Measurements from ENCODE around the gene MANF.
"Not testable (repeated sequence)": the region's sequence is repeated elsewhere in the genome, so short reads cannot be mapped to it uniquely, and the experiment has no call there.

MANF gene

GRCh38 chr3:51360806-51361205 lies 24.3 kb upstream of the MANF start:
- intact Hi-C loops (cut with DNase I; ENCODE audit: low total_unique reads): no loop called here

DNA sequence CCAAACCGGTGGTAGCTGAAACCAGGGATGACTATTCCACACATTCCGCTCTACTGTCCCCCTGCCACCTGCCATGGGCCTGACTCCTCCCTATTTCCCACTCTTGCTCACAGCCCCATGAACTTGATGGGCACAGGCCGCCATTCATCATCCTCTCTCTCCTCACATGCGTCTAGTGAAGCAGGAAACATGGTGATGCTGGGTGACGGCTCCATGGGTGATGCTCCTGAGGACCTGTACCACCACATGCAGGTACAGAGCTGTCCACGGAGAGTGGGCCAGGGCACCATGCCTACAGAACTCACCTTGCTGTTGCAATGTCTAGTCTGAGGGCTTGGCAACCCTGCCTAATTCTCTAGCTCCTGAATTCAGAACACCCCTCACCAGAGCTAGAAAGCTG lies 23.3 kb upstream of the MANF start:
- intact Hi-C loops (cut with DNase I; ENCODE audit: low total_unique reads): no loop called here
- no peaks in the 10 kb centered on the region for H3K27me3 ChIP-seq
- TF ChIP-seq CTCF (IDR thresholded peaks at IDR 0.05): no peak
- H3K9me3 ChIP-seq: no peaks in the 10 kb centered on the region
- H3K27ac ChIP-seq: no peak overlapping the region
- DNase-seq: no peak
- no peaks in the 10 kb centered on the region for H3K4me1 ChIP-seq
- H3K4me3 ChIP-seq: no peak overlapping the region
- H3K36me3 ChIP-seq: no peaks in the 10 kb centered on the region

More at GRCh38 chr3:51360806-51361205, 24.3 kb upstream of the MANF start:
- no peaks in the 10 kb centered on the region for H3K36me3 ChIP-seq
- no peak for DNase-seq
- no peaks in the 10 kb centered on the region for H3K9me3 ChIP-seq
- H3K4me1 ChIP-seq: no peaks in the 10 kb centered on the region
- no peak overlapping the region for H3K4me3 ChIP-seq
- no peak overlapping the region for H3K27ac ChIP-seq
- no peaks in the 10 kb centered on the region for H3K27me3 ChIP-seq
- no peak for TF ChIP-seq CTCF (IDR thresholded peaks at IDR 0.05)

- H3K27me3 ChIP-seq: no peaks in the 10 kb centered on the region
- no peak overlapping the region for H3K4me3 ChIP-seq
- TF ChIP-seq CTCF (IDR thresholded peaks at IDR 0.05): no peak
- no peaks in the 10 kb centered on the region for H3K4me1 ChIP-seq
- H3K27ac ChIP-seq: no peak overlapping the region
- H3K36me3 ChIP-seq: no peaks in the 10 kb centered on the region
- no peak for DNase-seq
- intact Hi-C loops (cut with DNase I; ENCODE audit: low total_unique reads): no loop called here
- H3K9me3 ChIP-seq: no peaks in the 10 kb centered on the region
These were observed 22.6 kb upstream of the MANF start for GRCh38 chr3:51362476-51362875.

DNA sequence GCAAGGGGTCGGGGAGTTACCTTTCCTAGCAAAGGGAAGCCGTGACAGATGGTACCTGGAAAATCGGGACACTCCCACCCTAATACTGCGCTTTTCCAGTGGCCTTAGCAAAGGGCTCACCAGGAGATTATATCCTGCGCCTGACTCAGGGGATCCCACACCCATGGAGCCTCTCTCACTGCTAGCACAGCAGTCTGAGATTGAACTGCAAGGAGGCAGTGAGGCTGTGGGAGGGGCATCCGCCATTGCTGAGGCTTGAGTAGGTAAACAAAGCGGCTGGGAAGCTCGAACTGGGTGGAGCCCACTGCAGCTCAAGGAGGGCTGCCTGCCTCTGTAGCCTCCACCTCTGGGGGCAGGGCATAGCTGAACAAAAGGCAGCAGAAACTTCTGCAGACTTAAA lies 16.8 kb upstream of the MANF start:
- H3K9me3 ChIP-seq; H3K27ac ChIP-seq; intact Hi-C loops (cut with DNase I; ENCODE audit: low total_unique reads); H3K4me3 ChIP-seq; H3K36me3 ChIP-seq; H3K4me1 ChIP-seq; H3K27me3 ChIP-seq: not testable (repeated sequence)
- peak in 1 of 2 donors; percentile 55 for DNase-seq

DNA sequence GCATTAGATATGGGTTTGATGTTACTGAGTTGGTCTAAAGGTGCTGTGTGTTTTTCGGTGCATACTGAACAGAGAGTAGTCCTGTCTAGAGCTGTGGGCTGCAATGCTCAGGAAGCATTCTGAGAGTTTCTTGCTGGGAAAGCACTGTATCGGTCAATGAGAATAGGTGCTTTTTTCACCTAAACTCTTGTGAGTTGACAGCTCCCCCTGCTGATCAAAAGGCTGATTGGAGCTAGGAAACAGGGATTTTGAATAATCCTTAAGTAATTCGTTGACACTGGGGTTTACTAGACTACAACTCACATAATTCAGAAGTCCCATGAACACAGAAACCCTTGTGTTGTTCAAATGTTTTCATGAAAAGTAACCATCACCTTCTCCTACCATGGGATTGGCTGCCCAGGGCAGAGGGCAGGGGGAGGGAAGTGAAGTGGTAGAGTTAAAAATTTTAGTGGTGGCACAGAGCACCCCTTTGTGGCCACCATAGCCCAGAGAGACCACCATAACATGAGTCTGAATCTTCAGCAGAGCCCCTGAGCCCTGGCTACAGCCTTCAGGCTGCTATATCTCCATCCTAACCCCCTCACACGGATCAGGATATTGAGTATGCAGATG lies 13.0 kb upstream of the MANF start:
- TF ChIP-seq CTCF (IDR thresholded peaks at IDR 0.05): peak; percentile 74 to 77
- Histone ChIP-seq H3K36me3 (peaks cover 0 to 6% (median 6%) of the 10 kb centered on the region in 3 donors), H3K9me3 (no peaks in the 10 kb centered on the region), H3K27ac (no peak overlapping the region), H3K4me1 (no peaks in the 10 kb centered on the region), H3K27me3 (no peaks in the 10 kb centered on the region), H3K4me3 (no peak overlapping the region)
- DNase-seq: peak in 1 of 2 donors; percentile 64
- intact Hi-C loops (cut with DNase I; ENCODE audit: low total_unique reads): loop anchor here (10.0 kb wide), 2 partner anchors 267 to 697 kb away; partner anchors contain the start of gene DOCK3

DNA sequence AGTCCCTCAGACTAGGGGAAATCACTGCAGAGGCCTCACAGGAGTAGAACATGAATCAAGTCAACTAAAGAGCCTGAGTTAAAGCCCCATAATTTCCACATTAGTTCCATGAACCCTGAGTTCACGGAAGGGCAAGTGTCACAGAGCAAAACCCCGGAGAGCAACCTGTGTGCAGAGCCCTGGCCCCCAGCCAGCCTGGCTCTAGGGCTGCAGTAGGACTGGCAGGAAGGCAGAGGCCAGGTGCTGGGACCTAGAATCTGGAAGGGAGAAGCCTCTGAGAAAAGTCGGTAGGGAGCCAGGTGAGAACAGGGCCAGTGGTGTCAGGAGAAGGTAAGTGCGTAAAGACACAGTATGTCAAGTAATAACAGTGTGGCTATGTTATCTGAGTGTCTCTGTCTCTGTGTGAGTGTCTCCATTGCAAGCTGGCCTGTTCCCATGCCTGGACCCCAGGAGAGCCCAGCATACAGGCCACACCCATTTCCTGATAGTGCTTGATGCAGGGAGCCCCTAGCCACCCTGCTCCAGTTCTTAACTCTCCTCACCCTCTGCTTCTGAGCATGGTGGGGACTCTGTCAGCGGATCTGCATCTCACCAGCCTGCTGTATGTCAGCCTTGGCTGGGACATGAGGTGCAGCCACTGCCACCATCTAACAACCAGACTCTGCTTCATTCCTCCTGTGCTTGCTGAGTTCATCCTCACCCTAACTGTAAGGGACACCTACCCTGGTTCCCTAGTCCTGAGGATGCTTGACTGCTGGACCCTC lies 11.3 kb upstream of the MANF start:
- TF ChIP-seq CTCF (IDR thresholded peaks at IDR 0.05): no peak
- no peak overlapping the region for H3K4me3 ChIP-seq
- no peaks in the 10 kb centered on the region for H3K4me1 ChIP-seq
- H3K36me3 ChIP-seq: no peaks in the 10 kb centered on the region
- no peaks in the 10 kb centered on the region for H3K9me3 ChIP-seq
- DNase-seq: peak in 1 of 2 donors; percentile 47
- H3K27ac ChIP-seq: no peak overlapping the region
- no peaks in the 10 kb centered on the region for H3K27me3 ChIP-seq
- intact Hi-C loops (cut with DNase I; ENCODE audit: low total_unique reads): loop anchor here (10.0 kb wide), 2 partner anchors 269 to 699 kb away; partner anchors contain the start of gene DOCK3

Measured in tibial artery (tissue), 4 donors.